Activated CD4-positive, alpha-beta T cell treated with anti-CD3 and anti-CD28 coated beads, Interleukin-2, amount 10 ng/mL, durations not matched to agents 24 days and 14 days (primary cell): Measurements from ENCODE around the gene CYLD. TPM values are rescaled to one million over a fixed set of nuclear protein-coding genes. Genes with fewer than 3 reads are reported as not detected.

Experiments
- DNase-seq: peaks from one replicate; pipeline ENCODE4 v3.0.0; 2022
- H3K27ac Mint-ChIP-seq: one replicate; pipeline ENCODE4 v1.8.0; 2022; ENCODE audit warnings: mild to moderate bottlenecking, mixed read lengths
- H3K27me3 Mint-ChIP-seq: one replicate; pipeline ENCODE4 v1.8.0; 2022; ENCODE audit warnings: mixed read lengths
- H3K36me3 Mint-ChIP-seq: one replicate; pipeline ENCODE4 v1.8.0; 2022; ENCODE audit warnings: low read depth, mild to moderate bottlenecking, mixed read lengths
- H3K4me1 Mint-ChIP-seq: one replicate; pipeline ENCODE4 v1.8.0; 2021; ENCODE audit warnings: mixed read lengths
- H3K4me3 Mint-ChIP-seq: one replicate; pipeline ENCODE4 v1.8.0; 2022; ENCODE audit warnings: mild to moderate bottlenecking, moderate library complexity, mixed read lengths
- H3K9me3 Mint-ChIP-seq: one replicate; pipeline ENCODE4 v1.8.0; 2021; ENCODE audit warnings: mixed read lengths
- intact Hi-C: fragments of 100-400 bp; cut with micrococcal nuclease; formaldehyde crosslinking; loops from one replicate; pipeline ENCODE4 v1.15.1; 2023
- total RNA-seq: library from RNA; stranded (reverse); gene quantifications from 2 replicates; pipeline ENCODE4 v1.2.3, GENCODE V29; 2022

The CYLD gene
- total RNA-seq, 1 donor from 2014 or later: 178 TPM

- H3K9me3 Mint-ChIP-seq: no peaks in the 10 kb centered on the region
- intact Hi-C loops: no loop called here
- peaks cover 5% of the 10 kb centered on the region for H3K27me3 Mint-ChIP-seq
- no peaks in the 10 kb centered on the region for H3K36me3 Mint-ChIP-seq
- no peak for DNase-seq
- no peak overlapping the region for H3K27ac Mint-ChIP-seq
- no peak overlapping the region for H3K4me3 Mint-ChIP-seq
- no peaks in the 10 kb centered on the region for H3K4me1 Mint-ChIP-seq
Observed at GRCh38 chr16:50814541-50814940, 72.7 kb downstream of the CYLD start.

GRCh38 chr16:50815382-50815781, 73.5 kb downstream of the CYLD start:
- Mint-ChIP-seq H3K27ac (no peak overlapping the region), H3K4me1 (no peaks in the 10 kb centered on the region), H3K36me3 (no peaks in the 10 kb centered on the region), H3K27me3 (peaks cover 5% of the 10 kb centered on the region), H3K4me3 (no peak overlapping the region), H3K9me3 (no peaks in the 10 kb centered on the region)
- intact Hi-C loops: no loop called here
- no peak for DNase-seq

- intact Hi-C loops: no loop called here
- H3K27ac Mint-ChIP-seq: no peak overlapping the region
- no peaks in the 10 kb centered on the region for H3K9me3 Mint-ChIP-seq
- no peaks in the 10 kb centered on the region for H3K27me3 Mint-ChIP-seq
- H3K4me3 Mint-ChIP-seq: no peak overlapping the region
- no peaks in the 10 kb centered on the region for H3K36me3 Mint-ChIP-seq
- no peak for DNase-seq
- H3K4me1 Mint-ChIP-seq: no peaks in the 10 kb centered on the region
Observed at GRCh38 chr16:50816901-50817555, 75.1 kb downstream of the CYLD start.

- intact Hi-C loops: no loop called here
- no peak overlapping the region for H3K27ac Mint-ChIP-seq
- no peaks in the 10 kb centered on the region for H3K36me3 Mint-ChIP-seq
- peaks cover 3% of the 10 kb centered on the region for H3K27me3 Mint-ChIP-seq
- H3K9me3 Mint-ChIP-seq: no peaks in the 10 kb centered on the region
- H3K4me3 Mint-ChIP-seq: no peak overlapping the region
- DNase-seq: no peak
- H3K4me1 Mint-ChIP-seq: no peaks in the 10 kb centered on the region
Observed at GRCh38 chr16:50818380-50818779, 76.5 kb downstream of the CYLD start.

GRCh38 chr16:50819706-50820105, 77.8 kb downstream of the CYLD start:
- H3K27me3 Mint-ChIP-seq: peaks cover 10% of the 10 kb centered on the region
- intact Hi-C loops: no loop called here
- no peak for DNase-seq
- no peak overlapping the region for H3K27ac Mint-ChIP-seq
- H3K4me3 Mint-ChIP-seq: no peak overlapping the region
- H3K4me1 Mint-ChIP-seq: no peaks in the 10 kb centered on the region
- H3K36me3 Mint-ChIP-seq: no peaks in the 10 kb centered on the region
- H3K9me3 Mint-ChIP-seq: no peaks in the 10 kb centered on the region

GRCh38 chr16:50820225-50820624, 78.3 kb downstream of the CYLD start:
- H3K4me1 Mint-ChIP-seq: no peaks in the 10 kb centered on the region
- H3K9me3 Mint-ChIP-seq: no peaks in the 10 kb centered on the region
- no peak for DNase-seq
- H3K27me3 Mint-ChIP-seq: peaks cover 14% of the 10 kb centered on the region
- intact Hi-C loops: no loop called here
- no peak overlapping the region for H3K4me3 Mint-ChIP-seq
- no peaks in the 10 kb centered on the region for H3K36me3 Mint-ChIP-seq
- no peak overlapping the region for H3K27ac Mint-ChIP-seq

GRCh38 chr16:50821586-50821985, 79.7 kb downstream of the CYLD start:
- H3K27me3 Mint-ChIP-seq: peaks cover 25% of the 10 kb centered on the region
- no peak overlapping the region for H3K27ac Mint-ChIP-seq
- no peaks in the 10 kb centered on the region for H3K4me1 Mint-ChIP-seq
- intact Hi-C loops: no loop called here
- no peaks in the 10 kb centered on the region for H3K36me3 Mint-ChIP-seq
- no peaks in the 10 kb centered on the region for H3K9me3 Mint-ChIP-seq
- DNase-seq: no peak
- no peak overlapping the region for H3K4me3 Mint-ChIP-seq

GRCh38 chr16:50822671-50823070, 80.8 kb downstream of the CYLD start:
- Mint-ChIP-seq H3K27ac (no peak overlapping the region), H3K4me3 (no peak overlapping the region), H3K36me3 (no peaks in the 10 kb centered on the region), H3K27me3 (peaks cover 28% of the 10 kb centered on the region), H3K4me1 (no peaks in the 10 kb centered on the region), H3K9me3 (no peaks in the 10 kb centered on the region)
- DNase-seq: no peak
- intact Hi-C loops: no loop called here

GRCh38 chr16:50826797-50827316, 85.0 kb downstream of the CYLD start:
- no peaks in the 10 kb centered on the region for H3K4me1 Mint-ChIP-seq
- H3K9me3 Mint-ChIP-seq: peaks cover 5% of the 10 kb centered on the region
- H3K4me3 Mint-ChIP-seq: no peak overlapping the region
- DNase-seq: no peak
- H3K27ac Mint-ChIP-seq: no peak overlapping the region
- no peaks in the 10 kb centered on the region for H3K36me3 Mint-ChIP-seq
- intact Hi-C loops: no loop called here
- peaks cover 39% of the 10 kb centered on the region for H3K27me3 Mint-ChIP-seq

GRCh38 chr16:50828164-50828702, 86.3 kb downstream of the CYLD start:
- intact Hi-C loops: no loop called here
- Mint-ChIP-seq H3K36me3 (no peaks in the 10 kb centered on the region), H3K27me3 (peaks cover 40% of the 10 kb centered on the region), H3K4me3 (no peak overlapping the region), H3K27ac (no peak overlapping the region), H3K9me3 (peaks cover 5% of the 10 kb centered on the region), H3K4me1 (no peaks in the 10 kb centered on the region)
- DNase-seq: no peak

GRCh38 chr16:50830698-50831097, 88.8 kb downstream of the CYLD start:
- Mint-ChIP-seq H3K36me3 (no peaks in the 10 kb centered on the region), H3K9me3 (peaks cover 5% of the 10 kb centered on the region), H3K4me3 (no peak overlapping the region), H3K27me3 (peaks cover 26% of the 10 kb centered on the region), H3K27ac (no peak overlapping the region), H3K4me1 (no peaks in the 10 kb centered on the region)
- DNase-seq: no peak
- intact Hi-C loops: no loop called here

GRCh38 chr16:50831751-50832150, 89.9 kb downstream of the CYLD start:
- peaks cover 19% of the 10 kb centered on the region for H3K27me3 Mint-ChIP-seq
- intact Hi-C loops: no loop called here
- no peak for DNase-seq
- H3K4me1 Mint-ChIP-seq: no peaks in the 10 kb centered on the region
- no peak overlapping the region for H3K4me3 Mint-ChIP-seq
- no peak overlapping the region for H3K27ac Mint-ChIP-seq
- peaks cover 5% of the 10 kb centered on the region for H3K9me3 Mint-ChIP-seq
- no peaks in the 10 kb centered on the region for H3K36me3 Mint-ChIP-seq

GRCh38 chr16:50833929-50834328, 92.0 kb downstream of the CYLD start:
- DNase-seq: no peak
- Mint-ChIP-seq H3K36me3 (no peaks in the 10 kb centered on the region), H3K9me3 (peaks cover 5% of the 10 kb centered on the region), H3K27me3 (peaks cover 5% of the 10 kb centered on the region), H3K27ac (no peak overlapping the region), H3K4me3 (no peak overlapping the region), H3K4me1 (no peaks in the 10 kb centered on the region)
- intact Hi-C loops: no loop called here

- Mint-ChIP-seq H3K27ac (no peak overlapping the region), H3K27me3 (peaks cover 5% of the 10 kb centered on the region), H3K4me1 (no peaks in the 10 kb centered on the region), H3K4me3 (no peak overlapping the region), H3K36me3 (no peaks in the 10 kb centered on the region), H3K9me3 (peaks cover under 1% of the 10 kb centered on the region)
- intact Hi-C loops: no loop called here
- no peak for DNase-seq
Observed at GRCh38 chr16:50834701-50835100, 92.8 kb downstream of the CYLD start.
